KG1 (cell line): ENCODE data around the gene DLX6.

ENCODE experiments used
- DNase-seq: peaks from one replicate; lab custom pipeline; 2025; lab: John Stamatoyannopoulos, UW

Gene DLX6

DNA sequence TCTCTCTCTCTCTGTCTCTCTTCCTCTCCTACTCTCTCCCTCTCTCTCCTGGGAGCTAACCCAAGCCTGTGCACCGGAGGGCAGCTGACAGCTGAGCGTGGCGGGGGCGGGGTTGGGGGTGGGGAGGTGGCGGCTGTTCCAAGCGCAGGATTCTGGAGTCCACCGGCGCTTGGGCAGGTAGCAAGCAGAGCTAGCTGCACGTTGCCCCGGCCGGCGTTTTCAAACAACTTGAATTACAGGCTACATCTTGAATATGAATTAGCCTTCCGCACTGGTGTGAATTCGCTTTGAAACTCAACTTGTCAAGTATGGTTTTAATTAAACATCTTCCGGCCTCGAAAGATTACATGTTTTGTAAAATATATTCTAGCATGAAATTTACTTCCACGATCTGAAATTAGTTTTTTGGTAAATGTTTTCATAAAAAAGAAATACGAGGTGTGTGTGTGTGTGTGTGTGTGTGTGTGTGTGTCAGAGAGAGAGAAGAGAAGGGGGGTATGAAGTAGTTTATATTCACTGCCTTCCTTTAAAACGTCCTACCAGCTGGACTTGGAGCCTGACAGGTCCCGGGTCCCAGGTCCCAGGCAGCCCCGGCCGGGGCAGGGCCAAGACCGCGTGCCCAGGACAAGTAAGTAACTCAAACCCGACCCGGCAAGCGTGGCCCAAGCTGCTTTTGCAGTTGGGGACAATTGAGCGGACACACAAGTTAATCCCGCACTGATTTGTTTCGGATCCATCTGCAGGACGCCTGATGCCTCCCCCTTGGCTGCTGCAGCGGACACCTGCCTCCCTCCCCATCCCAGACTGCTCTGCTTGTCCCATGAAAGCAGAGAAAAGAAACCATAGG lies 9.0 kb upstream of the DLX6 start:
- DNase-seq, result no peak

DNA sequence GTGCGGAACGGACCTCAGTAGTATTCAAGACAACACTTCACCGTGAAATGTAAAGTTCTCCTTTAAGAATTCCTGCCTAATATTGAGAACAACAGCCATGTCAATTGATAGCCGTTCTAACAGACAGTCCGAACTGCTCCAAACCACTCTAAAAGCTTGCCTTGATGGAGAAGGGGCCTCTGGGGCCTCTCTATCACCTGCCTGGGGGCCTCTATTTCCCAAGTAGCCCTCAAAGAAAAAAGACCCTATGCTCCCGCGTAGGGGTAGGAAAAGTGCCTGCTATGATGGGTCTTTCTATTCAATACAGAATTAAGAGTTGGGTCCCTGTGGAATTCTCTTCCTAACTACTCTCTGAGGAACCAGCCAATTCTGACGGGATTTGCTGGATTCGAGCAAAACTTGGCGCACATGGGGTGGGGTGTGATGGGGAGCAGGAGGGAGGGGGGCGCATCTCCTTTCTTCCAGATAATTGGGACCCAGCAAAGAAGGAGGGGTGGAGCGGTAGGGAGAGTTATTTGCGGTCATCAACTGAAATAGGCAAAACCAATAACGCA lies 8.3 kb upstream of the DLX6 start:
- DNase-seq, result no peak

DNA sequence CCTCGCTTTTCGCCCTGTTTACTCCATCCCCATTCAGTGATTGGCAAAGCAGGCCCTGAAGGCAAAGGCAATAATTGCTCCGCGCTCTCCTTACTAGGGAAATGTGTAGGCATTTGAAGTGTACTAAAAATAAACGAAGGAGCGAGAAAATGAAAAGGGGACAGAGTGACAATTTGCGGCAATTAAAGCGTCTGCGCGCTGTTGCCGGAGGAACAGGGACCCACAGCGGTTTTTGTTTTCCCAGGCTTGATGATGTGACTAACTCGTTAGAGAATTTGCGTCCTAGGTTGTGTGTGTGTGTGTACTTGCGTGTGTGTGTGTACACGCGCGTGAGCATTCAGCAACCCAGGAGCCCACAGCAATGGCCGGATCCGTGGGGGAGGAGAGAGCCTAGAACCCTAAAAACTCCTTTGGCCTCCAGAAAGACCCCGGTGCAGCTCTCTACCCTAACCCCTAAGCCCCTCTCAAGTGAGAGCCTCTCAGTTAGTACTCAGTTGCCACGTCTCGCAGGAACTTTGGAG lies 7.8 kb upstream of the DLX6 start:
- DNase-seq, result no peak

DNA sequence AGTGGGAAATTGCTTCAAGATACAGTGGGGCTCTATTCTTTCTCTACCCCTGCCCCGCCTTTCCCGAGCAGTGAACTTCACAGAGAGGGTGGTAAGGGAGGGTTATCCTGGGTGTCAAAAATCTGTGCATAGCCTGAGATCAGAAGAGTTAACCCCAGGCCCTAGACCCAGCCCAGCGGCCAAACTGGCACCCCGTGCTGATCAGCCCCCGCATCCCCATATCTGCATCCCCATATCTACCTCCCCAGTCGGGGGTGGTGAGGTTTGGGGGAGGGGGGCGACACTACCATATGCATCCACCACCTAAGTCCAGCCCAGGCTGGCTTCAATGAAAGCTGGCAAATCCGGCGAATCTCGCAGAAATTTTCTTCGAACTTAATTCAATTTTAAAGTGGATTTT lies 7.0 kb upstream of the DLX6 start:
- DNase-seq, result no peak

DNA sequence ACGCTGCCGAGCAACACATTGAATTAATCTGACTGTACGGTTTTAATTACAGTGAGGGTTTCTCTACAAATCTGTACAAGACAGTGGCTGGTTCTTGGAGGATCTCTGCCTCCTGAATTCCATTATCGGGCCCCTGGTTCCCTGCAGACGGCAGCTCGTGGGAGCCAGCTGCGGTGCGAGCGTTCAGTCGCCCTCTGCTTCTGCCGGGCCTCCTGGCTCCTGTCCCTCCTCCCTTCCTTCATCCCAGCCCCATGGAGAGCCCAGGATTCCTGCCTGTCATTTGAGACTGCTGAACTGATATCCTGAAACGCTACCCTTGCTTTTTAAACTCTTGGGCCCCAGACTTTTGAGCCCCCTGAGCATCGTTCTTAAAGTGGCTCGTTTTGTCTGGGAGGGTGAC lies 6.6 kb upstream of the DLX6 start:
- DNase-seq, result no peak

DNA sequence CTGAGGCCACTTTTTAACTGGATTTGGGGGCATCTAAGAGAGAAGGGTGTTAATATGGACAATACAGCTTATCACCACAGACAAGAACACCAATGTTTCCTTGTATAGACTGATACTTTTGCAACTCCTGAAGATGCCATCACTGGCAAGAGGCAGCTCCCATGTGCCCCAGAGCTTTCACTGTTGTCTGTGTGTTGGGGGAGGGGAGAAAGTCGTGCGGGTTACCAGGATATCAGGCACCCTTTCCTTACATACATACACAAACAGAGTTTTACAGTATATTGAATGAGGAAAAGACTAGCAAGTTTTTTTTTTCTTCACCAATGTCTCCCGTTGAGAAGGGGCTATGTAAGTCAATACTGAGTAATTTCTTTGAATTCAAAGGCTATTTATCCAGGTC lies 4.1 kb upstream of the DLX6 start:
- DNase-seq, result no peak

DNA sequence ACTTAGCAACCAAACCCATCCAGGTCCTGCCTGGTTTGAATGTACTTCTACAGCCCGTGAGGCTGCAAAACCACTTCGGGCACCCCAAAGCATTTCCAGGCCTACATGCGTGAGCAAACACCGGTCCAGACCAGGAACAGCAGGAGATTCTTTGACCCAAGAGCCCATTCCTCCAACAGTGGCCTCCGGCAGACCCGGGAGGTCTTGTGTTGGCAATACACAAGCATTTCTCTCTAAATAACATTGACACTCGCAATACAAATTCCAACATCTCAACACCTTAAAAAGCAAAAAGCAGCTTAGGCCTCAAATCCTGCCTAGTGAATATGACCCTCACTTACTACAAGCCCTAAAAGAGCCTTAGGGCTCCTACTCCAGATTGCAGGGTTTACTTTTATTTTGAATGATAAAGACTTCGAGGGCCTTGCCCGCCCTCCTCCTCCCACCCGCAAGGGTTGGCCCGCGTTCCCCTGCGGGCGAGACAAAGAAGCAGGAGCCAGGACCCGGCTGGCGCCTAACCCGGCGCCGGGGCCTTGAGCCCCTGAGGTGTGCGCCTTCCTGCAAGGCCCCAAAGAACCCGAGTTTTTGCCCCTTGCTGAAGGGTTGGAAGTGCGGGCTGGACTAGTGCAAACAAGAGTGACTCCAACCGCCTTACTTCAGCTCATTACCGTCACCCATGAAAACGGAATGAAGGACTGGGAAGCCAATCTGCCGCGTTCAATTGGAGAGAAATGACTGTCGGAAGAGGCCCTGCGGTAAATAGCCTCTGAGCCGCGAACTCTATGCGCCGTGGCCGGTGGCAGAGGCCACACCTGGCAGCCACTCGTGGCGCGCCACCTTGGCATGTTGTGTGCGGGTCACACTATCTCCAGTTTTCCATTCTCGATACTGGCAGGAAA lies 3.4 kb upstream of the DLX6 start:
- DNase-seq, result no peak

DNA sequence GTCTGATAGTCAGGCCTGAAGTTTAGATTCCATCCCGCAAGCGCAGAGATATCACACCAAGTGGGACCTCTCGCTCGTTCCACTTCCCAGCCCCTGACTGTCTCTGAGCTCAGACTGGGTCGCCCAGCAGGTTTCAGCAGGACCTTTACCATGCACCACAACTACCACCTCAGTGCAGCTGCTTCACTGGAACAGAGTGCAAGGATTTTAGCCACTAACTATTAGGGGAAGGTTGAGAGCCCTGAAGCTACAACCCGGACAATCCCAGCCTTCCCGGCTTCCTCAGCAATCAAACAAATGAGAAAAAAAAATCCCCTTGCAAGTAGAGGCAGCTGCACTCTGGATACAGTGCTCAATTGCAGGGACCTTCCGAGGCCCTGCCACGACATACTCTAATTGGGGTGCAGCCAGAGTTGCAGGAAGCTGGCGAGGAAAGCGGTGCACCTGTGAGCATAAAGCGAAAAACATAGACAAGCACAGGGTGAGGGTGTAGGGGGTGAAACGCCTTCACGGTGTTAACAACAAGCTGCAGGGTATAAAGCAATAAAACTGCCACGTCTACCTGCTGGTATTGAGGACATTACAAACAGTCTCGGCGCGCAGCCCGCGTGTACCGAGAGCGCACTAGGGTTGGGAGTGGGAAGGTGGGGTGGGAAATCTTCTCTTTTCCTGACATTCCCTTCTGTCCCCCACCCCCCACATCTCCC lies 2.6 kb upstream of the DLX6 start:
- DNase-seq, result no peak

DNA sequence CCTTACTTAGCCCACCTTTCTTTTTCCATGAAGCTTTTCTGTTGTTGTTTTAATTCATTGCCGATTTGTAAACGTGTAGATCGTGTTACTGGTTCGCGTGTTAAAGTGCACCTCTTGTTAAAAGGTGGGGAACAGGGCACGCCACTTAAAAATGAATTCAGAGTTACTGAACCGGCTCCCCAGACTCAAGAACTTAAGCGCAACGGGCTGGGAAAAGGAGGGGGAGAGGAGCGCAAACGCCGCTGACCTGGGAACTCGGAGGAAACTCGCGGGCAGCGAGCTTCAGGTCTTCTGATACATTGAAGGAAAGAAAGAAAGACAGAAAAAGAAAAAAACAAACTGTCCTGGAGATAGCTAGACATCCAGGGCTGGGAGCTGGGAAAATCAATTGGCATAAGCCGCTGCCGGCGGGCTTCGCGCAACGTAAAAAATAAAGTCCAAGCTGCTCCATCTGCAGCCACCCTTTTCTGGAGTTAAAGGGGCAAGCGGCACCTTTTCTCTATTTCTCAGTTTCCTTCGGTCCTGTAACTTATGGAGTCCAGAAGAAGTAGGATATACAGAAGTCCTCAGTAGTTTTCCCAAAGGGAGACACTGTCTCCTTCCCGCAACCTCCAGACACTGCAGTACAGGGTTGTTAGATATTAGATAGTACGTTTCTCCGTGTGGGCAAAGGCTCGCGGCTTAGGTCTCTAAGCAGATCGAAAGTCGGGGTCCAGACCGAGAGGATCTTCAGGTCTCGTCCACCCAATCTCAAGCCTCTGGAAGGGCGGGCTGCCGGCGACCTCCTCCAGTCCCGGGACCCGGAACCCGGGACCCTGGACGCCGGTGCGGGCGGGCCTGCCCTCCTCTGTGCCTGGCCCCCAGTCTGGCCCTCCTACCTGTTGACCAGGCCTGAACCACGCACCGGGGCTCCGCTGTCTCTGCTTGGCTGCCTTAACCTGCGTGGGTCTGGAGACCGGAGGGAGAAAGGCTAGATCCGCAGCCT lies 1.8 kb upstream of the DLX6 start:
- DNase-seq, result no peak

DNA sequence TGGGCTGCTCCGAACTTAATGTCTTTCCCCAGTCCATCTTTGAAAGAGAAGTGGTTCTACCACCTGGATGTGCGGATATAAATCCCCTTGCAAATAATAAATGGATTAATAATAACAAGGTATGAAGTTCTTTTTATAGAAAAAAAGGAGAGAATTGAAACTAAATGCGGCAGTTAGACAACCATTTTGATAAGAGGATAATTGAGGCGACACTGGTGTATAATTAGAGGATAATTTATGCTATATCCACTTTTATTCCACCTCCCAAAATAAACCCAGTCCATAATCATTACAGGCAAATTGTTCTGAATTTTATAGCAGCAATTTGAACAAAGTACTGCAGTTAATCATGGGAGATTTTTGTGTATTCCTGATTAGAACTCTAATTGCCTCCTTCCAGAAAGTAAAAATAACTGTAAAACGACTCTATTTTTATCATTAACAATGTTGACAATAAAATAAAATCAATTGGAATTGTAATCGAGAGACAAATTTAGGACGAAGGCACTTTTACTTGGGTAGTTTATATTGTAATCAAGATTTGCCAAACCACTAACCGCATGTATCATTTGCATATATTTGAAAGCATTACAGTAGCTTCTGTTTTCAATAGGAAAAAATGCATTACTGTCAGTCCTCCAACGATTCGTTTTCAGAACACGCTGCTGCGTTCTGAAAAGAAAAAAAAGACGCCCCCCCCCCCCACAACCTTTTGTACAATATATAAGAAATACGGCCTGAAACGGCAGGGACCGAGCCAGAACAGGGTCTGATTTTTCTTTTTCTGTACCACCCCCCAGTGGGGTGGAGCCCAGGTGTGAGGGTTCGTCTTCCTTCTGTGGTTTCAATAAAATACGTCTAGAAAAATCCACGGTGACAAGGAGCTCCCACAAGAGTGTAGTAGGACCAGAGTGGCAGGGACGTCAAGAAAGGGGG lies 838 bp upstream of the DLX6 start:
- no peak for DNase-seq

DNA sequence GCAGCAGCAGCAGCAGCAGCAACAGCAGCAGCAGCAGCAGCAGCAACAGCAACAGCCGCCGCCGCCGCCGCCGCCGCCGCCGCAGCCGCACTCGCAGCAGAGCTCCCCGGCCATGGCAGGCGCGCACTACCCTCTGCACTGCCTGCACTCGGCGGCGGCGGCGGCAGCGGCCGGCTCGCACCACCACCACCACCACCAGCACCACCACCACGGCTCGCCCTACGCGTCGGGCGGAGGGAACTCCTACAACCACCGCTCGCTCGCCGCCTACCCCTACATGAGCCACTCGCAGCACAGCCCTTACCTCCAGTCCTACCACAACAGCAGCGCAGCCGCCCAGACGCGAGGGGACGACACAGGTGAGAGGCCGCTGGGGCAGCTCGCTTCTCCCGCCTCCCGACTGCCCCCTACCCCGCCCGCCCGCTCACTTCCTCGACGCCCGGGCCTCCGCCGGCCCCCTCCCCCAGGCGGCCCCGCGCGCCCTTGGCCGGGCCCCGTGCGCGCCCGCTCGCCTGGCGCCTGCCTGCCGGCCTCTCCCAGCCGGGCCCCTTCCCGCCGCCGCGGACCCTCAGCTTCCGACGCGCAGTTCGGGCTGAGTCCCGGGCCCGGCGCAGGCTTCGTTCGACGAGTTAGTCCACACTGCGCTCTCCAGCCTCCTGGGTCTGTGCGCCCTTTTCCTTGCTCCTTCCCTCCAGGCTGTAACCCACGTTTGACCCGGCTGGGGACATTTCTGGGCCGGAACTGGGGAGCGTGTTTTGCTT lies 882 bp downstream of the DLX6 start:
- no peak for DNase-seq

DNA sequence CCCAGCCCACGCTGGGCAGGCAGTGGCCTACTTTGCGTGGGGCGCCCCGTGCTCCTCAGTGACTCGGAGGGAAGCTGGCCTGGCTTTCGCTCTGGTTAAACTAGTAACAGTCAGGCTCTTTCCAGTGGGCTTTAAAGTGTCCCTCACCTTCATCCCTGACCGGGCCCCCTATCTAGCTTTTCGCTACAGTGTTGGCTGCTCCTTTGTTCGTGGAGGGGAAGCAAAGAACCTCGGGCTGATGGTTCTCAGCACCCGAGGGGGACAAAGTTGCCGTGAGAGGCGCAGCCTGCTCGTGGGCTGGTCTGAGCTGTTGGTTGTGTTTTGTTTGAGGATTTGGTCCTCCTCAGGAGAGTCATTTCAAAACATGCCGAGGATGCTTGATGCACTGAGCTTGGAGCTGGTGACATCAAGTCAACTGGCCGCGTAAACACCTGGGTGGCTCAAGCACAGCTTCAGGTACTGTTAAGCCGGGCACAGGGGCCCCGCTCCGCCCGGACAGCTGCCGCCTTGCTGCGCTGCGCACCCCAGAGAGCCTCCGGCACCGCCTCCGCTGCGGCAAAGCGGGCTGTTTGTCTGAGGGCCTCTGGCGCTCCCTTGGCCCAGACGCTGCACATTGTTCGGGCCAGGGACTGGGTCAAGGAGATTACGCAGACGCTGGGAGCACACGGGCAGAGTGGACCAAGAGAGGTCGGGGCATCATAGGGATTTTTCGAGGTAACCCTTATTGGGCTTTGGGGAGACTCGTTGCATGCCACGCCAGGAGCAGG lies 1.6 kb downstream of the DLX6 start:
- DNase-seq, result no peak

DNA sequence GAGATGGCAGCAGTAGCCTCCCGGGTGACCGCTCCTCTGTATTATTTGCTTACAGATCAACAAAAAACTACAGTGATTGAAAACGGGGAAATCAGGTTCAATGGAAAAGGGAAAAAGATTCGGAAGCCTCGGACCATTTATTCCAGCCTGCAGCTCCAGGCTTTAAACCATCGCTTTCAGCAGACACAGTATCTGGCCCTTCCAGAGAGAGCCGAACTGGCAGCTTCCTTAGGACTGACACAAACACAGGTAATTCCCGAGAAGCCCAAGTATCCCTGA lies 2.2 kb downstream of the DLX6 start:
- DNase-seq, result no peak

DNA sequence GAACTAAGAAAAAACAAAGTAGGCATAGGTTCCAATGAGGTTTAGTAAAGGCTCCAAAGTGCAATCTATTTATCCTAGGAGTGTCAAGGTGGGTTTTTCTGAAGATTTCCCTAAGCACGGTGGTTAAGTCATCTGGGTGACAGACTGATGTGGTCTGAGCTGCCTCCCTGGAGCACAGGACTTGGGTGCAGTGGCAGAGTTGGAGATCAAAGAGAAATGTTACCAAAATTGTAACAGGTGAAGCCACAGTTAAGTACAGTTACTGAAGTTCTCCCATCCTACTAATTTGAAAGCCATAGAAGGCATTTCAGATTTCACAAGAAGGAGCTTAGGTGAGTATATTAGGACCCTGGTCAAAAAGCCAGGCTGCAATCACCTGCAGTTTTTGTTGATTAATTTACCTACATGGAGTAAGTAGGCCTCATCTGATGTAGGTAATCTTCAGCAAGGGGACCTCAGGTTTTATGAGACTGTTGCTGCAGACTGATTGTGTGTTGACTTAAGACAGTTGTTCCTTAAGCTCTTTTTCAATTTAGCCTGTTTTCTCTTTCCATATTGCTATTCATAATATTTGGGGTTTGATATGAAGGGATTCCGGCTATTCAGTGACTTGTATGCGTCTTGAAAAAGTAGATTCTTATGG lies 3.0 kb downstream of the DLX6 start:
- DNase-seq, result no peak

DNA sequence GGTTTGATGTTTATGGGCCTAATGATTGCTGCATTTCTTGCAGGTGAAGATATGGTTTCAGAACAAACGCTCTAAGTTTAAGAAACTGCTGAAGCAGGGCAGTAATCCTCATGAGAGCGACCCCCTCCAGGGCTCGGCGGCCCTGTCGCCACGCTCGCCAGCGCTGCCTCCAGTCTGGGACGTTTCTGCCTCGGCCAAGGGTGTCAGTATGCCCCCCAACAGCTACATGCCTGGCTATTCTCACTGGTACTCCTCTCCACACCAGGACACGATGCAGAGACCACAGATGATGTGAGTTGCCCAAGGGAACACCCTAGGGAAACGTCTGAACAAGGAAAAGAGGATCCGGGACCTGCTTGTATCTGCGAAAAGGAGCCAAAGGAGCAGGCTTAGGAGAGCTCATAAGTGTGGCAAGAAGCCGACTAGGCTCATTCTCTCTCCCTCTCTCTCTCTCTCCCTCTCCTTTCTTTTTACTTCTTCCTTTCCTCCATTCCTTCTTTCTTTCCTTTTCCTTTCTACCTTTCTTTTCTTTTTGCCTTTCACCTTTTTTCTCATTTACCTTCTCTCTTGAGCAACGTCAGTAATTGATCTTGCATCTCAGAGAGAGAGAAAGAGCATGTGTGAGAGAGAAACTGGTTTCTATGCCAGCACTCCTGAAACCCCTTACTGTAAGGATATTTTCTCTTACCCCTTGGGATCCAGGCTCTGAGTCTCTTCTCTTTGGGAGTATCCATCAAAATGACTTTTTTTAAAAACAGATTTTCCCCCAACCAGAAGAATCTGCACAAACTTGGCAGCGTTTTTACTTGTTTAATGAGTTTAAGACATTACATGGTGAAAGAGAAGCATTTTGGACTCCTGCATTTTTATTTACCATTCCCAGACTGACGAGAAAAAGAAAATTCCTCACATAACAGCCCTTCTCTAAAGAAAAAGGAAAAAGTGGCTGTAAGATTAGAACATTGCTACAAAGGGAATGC lies 4.7 kb downstream of the DLX6 start:
- DNase-seq, result no peak

DNA sequence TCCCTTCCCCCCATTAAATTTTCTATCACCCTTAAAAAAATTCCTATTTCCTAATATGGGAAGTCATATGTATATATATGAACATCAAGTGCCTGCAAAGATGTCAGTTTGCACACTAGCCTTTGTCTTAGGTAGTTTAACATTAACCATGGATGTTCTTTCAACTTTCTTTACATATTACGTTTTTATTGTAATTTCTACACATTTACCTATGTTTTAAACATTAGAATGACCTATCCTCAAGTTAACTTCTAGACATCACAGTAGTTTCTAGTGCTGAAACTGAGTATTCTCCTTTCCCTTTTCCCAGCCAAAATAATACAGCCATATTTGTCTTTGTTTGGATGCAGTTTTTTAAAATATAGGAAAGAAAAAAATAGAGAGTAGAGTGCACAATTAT lies 5.8 kb downstream of the DLX6 start:
- no peak for DNase-seq
